BE2C (cell line): ENCODE measurements around the gene DLGAP4.

ENCODE experiments used
- DNase-seq: peaks from one replicate; pipeline ENCODE4 v3.0.0-alpha.2; 2020
- H3K27me3 ChIP-seq: fragments of 250-450 bp; sonication (Bioruptor Pico); 2 replicates; pipeline ENCODE4 v1.5.1; 2020; ENCODE audit warnings: mild to moderate bottlenecking
- H3K36me3 ChIP-seq: fragments of 250-450 bp; sonication (Bioruptor Pico); 2 replicates; pipeline ENCODE4 v1.5.1; 2020; ENCODE audit warnings: mild to moderate bottlenecking
- H3K4me1 ChIP-seq: fragments of 250-450 bp; sonication (Bioruptor Pico); 2 replicates; pipeline ENCODE4 v1.5.1; 2020
- H3K4me3 ChIP-seq: 2 replicates; pipeline ENCODE4 v1.5.1; 2011; ENCODE audit warnings: low read depth, low read length
- H3K9me3 ChIP-seq: fragments of 250-450 bp; sonication (Bioruptor Pico); 2 replicates; pipeline ENCODE4 v1.5.1; 2020
- CTCF ChIP-seq: IDR thresholded peaks from 2 replicates; pipeline ENCODE4 v1.5.1; 2012; ENCODE audit warnings: mild to moderate bottlenecking, low read depth, low read length

The DLGAP4 gene

DNA sequence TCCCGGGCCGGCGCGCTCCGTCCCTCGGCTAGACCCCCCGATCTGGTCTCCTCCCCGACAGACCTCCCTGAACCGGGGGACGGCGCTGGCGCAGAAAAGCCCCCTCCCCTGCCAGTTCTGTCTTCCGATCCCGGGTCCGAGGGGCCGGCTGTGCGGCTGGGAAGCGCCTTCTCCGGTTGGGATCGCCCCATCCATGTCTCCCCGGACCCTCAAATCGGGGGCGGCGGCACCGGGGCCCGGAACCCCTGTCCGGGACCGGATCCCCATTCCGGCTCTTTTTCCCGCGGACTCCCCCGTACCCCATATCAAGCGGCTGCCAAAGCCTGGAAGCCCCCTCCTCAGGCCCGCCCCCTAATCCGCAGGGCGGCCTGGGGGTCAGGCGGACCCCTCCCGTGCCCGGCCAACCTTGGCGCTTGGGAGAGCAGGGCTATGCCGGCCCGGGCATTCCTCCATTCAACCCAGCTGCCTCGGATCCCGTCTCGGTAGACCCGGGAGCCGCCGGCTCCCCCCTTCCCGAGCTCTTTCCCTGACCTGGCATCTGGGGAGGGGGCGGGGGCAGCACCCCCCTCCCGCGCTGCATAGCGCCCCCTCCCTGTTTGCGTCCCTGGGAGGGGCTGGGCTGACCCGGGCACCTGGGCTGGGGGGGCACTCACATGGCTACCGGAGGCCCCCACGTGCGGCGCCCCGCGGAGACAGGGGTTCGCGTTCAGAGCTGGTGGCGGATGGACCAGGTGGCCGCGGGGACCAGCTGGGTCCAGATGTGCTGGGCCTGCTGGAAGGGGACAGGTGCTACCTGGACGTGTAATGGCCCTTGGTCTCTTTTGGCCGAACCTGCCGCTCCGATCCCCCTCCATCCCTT is 643 bp downstream of the DLGAP4 start:
- DNase-seq, result no peak
- Histone ChIP-seq H3K27me3 (peaks cover 33% of the 10 kb centered on the region), H3K36me3 (no peaks in the 10 kb centered on the region), H3K4me3 (peak overlapping the region; percentile 45), H3K9me3 (no peaks in the 10 kb centered on the region), H3K4me1 (no peaks in the 10 kb centered on the region)
- no peak for TF ChIP-seq CTCF

- no peak for TF ChIP-seq CTCF
- Histone ChIP-seq H3K4me1 (no peaks in the 10 kb centered on the region), H3K4me3 (no peak overlapping the region), H3K9me3 (no peaks in the 10 kb centered on the region), H3K36me3 (no peaks in the 10 kb centered on the region), H3K27me3 (peaks cover 33% of the 10 kb centered on the region)
- no peak for DNase-seq
Measured at GRCh38 chr20:36307412-36308325, 1.5 kb downstream of the DLGAP4 start.

DNA sequence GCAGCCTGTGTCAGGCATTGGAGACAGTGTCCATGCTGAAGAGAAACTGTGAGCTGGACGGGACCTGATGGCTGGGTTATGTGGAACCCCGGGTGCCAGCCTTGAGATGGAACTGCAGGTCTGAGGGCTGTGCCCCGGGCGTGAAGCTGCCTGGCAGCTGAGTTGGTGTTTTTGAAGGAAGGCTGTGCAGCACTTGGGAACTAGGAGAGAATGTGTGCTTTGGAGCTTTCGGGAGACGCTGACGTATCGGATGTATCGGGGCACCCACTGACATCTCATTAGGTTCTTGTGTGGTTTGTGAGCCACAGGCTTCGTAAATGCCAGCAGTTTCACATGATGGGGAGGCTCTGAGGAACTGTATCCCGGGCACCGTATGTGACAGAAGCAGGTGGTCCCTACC is 2.2 kb downstream of the DLGAP4 start:
- TF ChIP-seq CTCF, result no peak
- H3K4me3 ChIP-seq, result no peak overlapping the region
- H3K36me3 ChIP-seq, result no peaks in the 10 kb centered on the region
- H3K27me3 ChIP-seq, result peaks cover 33% of the 10 kb centered on the region
- no peaks in the 10 kb centered on the region for H3K9me3 ChIP-seq
- no peak for DNase-seq
- H3K4me1 ChIP-seq, result no peaks in the 10 kb centered on the region

- Histone ChIP-seq H3K4me3 (no peak overlapping the region), H3K9me3 (no peaks in the 10 kb centered on the region), H3K4me1 (no peaks in the 10 kb centered on the region), H3K27me3 (peaks cover 33% of the 10 kb centered on the region), H3K36me3 (no peaks in the 10 kb centered on the region)
- no peak for DNase-seq
- TF ChIP-seq CTCF, result no peak
Measured at GRCh38 chr20:36308986-36309385, 2.8 kb downstream of the DLGAP4 start.

DNA sequence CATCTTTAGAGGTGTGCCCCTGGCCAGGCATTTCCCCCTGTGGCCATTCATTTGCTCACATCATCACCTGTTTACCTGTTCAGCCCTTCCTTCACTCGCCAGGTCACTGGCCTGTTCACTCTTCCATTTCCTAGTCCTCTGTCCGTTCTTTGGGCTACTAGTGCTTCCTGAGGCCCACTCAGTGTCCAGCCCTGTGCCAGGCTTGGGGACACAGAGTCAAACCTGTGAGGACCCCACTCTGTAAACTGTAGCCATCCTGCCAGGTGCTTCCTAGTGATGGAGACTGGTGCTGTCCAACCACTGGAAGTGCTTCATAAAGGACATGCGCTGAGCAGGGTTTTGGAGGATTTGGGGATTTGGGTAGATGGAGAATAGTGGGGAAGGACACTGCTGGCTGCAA is 3.5 kb downstream of the DLGAP4 start:
- no peak for DNase-seq
- H3K9me3 ChIP-seq, result no peaks in the 10 kb centered on the region
- no peak overlapping the region for H3K4me3 ChIP-seq
- H3K4me1 ChIP-seq, result no peaks in the 10 kb centered on the region
- H3K36me3 ChIP-seq, result no peaks in the 10 kb centered on the region
- TF ChIP-seq CTCF, result no peak
- peaks cover 31% of the 10 kb centered on the region for H3K27me3 ChIP-seq
